GM10847 (cell line): ENCODE measurements around the gene KCNK10.

ENCODE experiments used
- POLR2A ChIP-seq: IDR thresholded peaks from 2 replicates; pipeline ENCODE4 v1.6.1; 2011; ENCODE audit not compliant: insufficient read length; ENCODE audit errors: extremely low read depth

The KCNK10 gene, protein sequence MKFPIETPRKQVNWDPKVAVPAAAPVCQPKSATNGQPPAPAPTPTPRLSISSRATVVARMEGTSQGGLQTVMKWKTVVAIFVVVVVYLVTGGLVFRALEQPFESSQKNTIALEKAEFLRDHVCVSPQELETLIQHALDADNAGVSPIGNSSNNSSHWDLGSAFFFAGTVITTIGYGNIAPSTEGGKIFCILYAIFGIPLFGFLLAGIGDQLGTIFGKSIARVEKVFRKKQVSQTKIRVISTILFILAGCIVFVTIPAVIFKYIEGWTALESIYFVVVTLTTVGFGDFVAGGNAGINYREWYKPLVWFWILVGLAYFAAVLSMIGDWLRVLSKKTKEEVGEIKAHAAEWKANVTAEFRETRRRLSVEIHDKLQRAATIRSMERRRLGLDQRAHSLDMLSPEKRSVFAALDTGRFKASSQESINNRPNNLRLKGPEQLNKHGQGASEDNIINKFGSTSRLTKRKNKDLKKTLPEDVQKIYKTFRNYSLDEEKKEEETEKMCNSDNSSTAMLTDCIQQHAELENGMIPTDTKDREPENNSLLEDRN

DNA sequence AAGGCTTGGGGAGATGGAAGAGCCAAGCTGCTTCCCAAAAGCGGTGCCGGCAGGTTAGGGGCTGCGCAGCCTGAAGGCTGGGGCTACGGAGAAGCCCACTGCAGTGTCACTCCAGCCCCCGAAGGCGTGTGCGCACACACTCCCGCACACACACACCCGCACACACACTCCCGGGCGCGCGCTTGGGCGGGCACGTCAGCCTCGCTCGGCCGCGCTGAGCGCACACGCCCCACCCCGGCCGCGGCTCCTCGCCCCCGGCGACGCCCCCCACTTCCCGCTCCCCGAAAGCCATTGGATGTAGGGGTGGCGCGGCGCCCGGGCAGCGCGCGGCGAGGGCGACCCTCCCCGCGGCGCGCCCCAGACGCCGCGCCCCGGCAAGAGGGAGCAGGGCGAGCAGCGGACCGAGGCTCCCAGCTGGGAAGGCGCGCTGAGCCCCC, at the start of gene KCNK10:
Gene KCNK10 (minus strand): TSS at position 184 of the 437 bp plus-strand sequence. CDS start 471 bp downstream, outside the sequence.
- TF ChIP-seq POLR2A = no peak

DNA sequence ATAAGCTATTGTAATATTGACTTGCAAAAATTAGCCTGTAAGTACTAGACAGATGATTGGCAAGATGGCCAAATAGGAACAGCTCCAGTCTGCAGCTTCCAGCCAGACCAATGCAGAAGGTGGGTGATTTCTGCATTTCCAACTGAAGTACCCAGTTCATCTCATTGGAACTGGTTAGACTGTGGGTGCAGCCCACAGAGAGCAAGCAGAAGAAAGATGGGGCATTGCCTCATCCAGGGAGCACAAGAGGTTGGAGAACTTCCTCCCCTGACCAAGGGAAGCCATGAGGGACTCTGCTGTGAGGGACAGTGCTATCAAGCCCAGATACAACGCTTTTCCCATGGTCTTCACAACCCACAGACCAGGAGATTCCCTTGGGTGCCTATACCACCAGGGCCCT, 46.4 kb upstream of the KCNK10 start:
- TF ChIP-seq POLR2A = no peak

DNA sequence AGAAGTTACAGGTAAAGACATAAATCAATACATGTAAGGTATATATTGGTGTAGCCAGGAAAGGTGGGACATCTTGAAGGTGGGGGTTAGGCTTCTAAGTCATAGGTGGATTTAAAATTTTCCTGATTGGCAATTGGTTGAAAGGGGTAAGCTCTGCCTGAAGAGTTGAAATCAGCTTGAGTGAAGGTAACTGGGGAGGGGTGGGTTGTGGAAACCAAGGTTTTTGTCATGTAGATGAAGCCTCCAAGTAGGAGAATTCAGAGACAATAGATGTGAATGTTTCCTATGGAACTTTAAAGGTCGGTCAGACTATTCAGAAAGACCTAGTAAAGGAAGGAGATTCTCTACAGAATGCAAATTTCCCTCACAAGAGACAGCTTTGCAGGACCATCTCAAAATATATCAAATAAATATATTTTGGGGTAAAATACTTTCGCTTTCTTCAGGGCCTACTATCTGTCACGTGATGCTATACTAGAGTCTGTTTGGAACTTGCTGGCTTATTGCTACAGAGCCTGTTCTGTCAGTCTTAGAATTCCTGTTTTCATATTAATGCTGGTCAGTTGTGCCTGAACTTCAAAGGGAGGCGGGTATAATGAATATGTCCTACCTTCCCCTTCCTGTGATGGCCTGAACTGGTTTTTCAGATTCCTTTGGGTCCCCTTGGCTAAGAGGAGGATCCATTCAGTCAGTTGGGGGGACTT, 41.8 kb upstream of the KCNK10 start:
- TF ChIP-seq POLR2A = no peak

DNA sequence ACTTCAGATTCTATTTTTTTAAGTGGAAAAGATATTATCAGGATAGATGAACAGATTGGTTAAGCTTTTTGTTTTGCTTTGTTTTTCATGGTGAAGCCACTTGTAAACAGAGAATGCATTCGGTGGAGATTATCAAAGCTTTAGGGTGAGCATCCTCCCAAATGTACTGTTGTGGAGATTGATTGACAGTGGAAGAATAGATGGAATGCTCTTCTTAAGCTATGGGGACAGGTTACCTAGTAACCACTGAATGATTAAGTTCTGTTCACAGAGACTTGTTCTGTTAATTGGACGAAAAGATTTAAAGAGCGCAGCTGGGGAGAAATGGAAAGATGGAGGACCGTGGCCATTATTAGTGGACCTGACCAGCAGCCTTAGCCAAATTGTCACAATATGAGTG, 40.6 kb upstream of the KCNK10 start:
- TF ChIP-seq POLR2A = no peak

DNA sequence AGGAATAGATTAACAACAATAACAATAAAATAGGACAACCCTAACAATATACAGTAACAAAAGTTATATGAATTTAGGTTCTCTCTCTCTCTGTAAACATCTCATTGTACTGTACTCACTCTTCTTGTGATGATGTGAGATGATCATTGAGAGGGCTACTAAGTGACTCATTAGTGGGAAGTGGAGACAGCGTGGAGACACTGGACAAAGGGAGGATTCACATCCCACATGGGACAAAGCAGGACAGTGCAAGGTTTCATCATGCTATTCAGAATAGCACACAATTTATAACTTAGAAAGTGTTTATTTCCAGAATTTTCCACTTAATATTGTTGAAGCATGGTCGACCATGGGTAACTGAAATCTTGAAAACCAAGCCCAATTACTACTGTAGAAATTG, 36.4 kb upstream of the KCNK10 start:
- TF ChIP-seq POLR2A = no peak

DNA sequence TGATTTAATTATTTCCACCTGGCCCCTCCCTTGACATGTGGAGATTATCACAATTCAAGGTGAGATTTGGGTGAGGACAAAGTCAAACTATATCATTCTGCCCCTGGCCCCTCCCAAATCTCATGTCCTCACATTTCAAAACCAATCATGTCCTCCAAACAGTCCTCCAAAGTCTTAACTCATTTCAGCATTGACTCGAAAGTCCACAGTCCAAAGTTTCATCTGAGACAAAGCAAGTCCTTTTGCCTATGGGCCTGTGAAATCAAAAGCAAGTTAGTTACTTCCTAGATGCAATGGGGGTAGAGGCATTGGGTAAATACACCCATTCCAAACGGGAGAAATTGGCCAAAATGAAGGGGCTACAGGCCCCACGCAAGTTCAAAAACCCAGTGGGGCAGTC, 31.3 kb upstream of the KCNK10 start:
- no peak for TF ChIP-seq POLR2A

DNA sequence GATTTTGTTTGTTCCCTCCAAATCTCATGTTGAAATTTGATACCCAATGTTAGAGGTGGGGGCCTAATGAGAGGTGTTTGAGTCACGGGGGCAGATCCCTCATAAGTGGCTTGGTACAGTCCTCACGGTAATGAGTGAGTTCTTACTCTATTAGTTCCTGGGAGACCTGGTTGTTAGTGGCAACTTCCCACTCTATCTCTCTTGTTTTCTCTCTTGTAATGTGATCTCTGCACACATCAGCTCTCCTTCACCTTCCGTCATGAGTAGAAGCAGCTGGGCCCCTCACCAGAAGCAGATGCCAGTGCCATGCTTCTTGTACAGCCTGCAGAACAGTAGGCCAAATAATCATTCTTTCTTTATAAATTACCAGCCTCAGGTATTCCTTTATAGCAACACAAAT, 29.6 kb upstream of the KCNK10 start:
- no peak for TF ChIP-seq POLR2A

DNA sequence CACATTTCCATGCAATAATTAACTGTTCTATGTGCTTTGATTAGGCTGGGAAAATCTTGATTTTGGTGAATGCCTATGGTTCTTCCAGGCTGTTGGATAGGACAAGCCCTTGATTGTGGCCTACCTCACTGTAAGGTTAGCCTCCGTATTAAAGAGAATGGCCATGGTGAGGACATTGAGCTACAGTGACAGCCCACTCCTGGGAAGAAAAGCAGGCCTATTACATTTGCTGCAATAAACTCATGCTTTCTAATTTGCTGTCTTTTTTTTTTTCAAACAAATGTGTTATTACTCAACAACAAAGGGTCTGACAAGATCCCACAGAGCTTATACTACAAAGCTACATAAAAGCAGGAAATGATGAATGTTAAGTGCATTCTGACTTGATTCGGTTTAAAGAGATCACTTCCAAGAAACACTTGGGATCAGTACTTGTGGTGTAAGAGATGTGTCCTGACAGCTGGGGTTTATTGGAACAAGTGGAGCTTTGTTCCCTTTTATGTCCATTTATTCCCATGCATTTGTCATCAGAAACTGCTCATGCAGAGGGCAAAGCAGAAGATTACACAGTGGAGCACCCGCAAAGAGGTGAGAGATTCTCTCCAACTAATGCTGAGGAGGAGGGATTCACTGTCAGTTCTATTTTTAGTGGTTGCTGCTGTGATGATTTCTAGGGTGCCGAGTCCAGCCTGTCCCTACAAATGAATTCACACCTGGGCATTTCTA, 29.1 kb upstream of the KCNK10 start:
- no peak for TF ChIP-seq POLR2A

DNA sequence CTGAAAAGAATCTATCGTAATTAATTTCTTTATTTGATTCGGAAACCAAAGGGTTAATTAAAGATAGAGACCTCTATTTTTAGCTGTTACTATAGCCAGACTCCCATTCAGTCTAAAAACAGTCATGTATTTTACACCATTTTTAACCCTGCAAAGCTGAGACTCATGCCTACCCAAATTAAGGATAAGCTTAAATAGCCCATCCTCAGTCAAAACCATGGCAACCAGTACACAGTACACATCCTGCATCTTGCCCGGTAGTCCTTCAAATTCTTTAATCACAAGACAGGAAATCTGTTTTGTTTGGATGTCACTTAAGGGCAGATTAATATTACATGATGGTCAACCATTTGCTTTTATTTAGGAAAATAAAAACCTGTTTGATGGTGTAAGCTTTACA, 25.5 kb upstream of the KCNK10 start:
- no peak for TF ChIP-seq POLR2A

DNA sequence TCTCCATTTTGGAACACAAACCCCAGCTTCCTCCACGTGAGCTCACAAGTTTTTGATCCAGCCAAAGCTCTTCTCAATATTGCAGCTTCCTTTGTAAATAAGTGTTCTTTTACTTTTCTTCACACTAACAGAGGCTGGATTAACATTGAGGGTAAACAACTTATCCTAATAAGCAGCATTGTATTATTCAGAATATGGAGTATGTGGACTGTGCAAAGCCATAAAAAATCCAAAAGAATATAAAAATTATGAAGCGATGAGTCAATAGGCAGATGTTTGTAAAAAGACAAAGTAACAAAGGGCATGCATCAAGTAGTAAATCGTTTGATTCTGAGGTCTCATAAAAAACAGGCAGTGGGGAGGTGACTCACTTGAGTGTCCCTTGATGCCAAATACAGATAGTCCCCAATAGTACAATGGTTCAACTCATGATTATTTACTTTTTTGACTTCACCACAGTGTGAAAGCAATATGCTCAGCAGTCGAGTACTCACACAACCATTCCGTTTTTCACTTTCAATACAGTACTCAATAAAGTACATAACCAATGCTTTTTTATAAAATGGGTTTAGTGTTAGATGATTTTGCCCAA, 23.1 kb upstream of the KCNK10 start:
- TF ChIP-seq POLR2A = no peak

DNA sequence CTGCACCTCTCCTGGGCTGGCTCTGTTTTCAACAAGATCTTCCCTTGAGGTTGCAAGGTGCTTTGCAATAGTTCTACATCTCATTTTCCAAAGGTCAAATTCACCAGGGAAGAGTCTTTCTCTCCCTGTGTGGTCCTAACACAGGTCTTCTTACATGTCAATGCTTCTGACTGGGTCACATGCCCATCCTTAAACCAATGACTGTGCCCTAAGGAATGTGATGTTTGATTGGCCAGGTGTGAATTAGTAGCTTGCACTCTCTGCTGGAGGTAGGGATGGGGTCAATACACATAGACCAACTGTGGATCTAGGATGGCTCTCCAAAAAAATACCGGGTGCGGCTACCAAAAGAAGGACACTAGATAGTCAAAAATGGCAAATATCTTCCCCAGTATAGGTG, 19.9 kb upstream of the KCNK10 start:
- TF ChIP-seq POLR2A = no peak

DNA sequence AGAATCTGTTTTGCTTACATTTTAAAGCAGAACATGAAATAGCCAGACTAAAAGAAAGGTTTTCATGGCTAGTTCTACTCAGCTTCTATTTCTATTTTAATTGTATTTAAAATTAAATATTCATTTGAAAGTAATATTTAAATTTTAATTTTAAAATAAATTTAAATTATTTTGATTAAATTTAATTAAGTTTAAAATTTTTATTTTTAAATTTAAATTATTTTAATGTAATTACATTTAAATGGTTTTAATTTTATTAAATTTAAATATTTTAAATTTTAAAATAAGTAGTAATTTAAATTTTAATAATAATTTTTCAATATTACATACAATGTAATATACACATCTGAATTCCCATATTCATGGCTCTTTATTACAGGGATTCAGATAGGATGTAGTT, 17.3 kb upstream of the KCNK10 start:
- no peak for TF ChIP-seq POLR2A

DNA sequence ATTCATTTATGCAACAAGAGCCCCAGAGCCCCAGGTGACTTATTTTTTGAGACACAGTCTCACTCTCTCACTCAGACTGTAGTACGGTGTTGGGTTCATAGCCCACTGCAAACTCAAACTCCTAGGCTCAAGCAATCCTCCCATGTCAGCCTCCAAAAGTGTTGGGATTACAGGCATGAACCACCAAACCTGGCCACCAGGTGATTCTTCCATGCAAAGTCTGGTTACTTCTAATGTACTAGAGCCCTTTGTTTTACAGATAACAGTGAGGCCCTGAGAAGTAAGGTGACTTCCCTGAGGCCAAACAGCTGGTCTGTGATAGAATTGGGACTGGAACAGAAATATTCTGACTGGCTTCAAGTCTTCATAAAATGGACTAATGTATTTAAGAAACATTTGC, 10.0 kb upstream of the KCNK10 start:
- no peak for TF ChIP-seq POLR2A

DNA sequence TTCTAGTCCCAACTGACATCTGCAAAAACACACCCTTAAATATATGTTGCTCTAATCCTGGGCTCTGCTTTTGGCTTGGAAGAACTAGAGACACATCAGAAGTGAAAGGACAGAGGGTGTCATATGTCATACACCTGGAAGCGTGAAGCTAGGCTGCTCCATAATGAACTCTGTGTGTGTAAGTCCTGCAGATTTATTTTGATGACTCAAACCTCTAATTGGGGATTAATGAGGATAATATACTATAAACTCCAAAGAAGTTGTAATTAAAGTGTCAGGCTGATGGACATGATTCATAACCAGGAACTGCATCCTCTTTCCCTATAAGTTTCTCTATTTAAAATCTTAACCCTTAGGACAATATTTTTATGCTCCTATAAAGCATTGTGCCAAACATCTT, 4.4 kb upstream of the KCNK10 start:
- no peak for TF ChIP-seq POLR2A

DNA sequence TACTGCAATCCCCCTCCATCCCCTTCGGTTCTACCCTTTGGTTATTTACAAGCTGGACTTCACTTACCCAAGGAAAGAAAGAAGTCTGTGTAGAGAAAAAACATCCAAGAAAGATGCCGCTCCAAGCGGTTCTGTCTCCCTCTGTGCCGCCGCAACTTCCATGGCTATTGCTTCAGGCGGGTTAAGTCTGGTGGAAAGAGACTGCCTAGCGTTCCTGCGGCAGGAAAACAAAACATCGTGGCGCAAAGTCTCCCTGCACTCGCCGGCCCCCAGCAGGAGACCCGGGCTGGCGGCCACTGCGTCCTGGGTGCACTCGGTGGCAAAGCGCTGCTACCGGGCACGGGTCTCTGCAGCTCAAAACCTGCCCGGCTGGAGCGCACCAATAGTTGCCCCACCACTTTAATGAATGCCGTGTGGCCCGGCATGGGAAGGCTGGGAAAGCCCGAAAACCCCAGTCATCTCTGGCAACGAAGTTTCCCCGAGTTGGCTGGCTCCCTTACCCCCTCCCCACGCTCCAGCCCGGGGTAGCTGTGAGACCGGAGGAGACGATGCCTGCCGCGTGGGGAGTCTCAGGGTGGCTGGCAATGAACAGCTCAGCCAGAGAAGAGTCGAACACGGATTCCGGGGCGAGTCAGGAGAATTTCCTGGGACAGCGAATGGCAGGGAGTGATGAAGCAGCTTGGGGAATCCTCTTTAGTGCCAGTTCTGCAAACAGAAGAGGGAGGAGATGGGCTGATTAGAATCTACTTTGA, 3.5 kb upstream of the KCNK10 start:
- TF ChIP-seq POLR2A = no peak

DNA sequence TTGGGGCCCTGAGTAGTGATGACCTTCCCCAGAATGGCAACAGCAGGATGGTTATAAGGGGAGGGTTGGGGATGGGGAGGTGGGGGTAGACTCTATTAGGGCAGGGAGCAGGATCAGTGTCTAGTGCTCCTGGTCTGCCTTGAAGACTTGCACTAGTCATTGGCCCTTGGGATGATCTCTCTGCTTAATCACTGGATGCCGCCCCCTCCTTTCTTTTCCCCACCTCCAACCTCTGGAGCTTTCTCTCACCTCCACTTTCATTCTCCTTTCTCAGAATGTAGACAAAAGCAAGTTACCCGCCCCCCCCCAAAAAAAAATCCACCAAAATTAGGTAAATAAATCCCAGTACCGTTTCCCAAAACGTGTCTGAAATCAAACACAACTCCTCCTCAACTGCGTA, 2.8 kb upstream of the KCNK10 start:
- TF ChIP-seq POLR2A = no peak
